OCI-LY1 (cell line): ENCODE data around the gene KCNK1.

ENCODE experiments used
- CTCF ChIP-seq: fragments of 200-600 bp; sonication (generic), shearing (Covaris generic); IDR thresholded peaks from 2 replicates; pipeline ENCODE4 v1.5.1; 2017; ENCODE audit warnings: mild to moderate bottlenecking, antibody characterized with exemption, low read length, moderate library complexity, mixed read lengths
- EZH2 ChIP-seq: fragments of 200-600 bp; sonication (generic), shearing (Covaris generic); IDR thresholded peaks from 2 replicates; pipeline ENCODE4 v1.8.0; 2017; ENCODE audit warnings: borderline replicate concordance, mixed run types, mild to moderate bottlenecking, antibody characterized with exemption, low read length, moderate library complexity, mixed read lengths

GRCh38 chr1:233665575-233666270, 51.8 kb downstream of the KCNK1 start:
- TF ChIP-seq EZH2 (no peak), CTCF (no peak)
